Sigmoid colon (tissue), 7 donors: ENCODE data around the gene SHISA2. TPM values are rescaled to one million over a fixed set of nuclear protein-coding genes. Genes with fewer than 3 reads are reported as not detected.
A peak's percentile ranks its signal among the peaks of the same experiment; 100 is the strongest.

Source experiments
- DNase-seq: peaks from one replicate; pipeline ENCODE4 v3.0.0-alpha.2; 2019
- H3K27ac ChIP-seq, 4 donors: fragments of 200-600 bp; sonication (generic); one replicate each; pipeline ENCODE4 v1.5.1; 2016 to 2019; ENCODE audit warnings: mild to moderate bottlenecking in 1 of 4
- H3K27me3 ChIP-seq, 3 donors: fragments of 200-600 bp; sonication (generic); one replicate each; pipeline ENCODE4 v1.5.1; 2019; ENCODE audit warnings: mild to moderate bottlenecking in 1 of 3
- H3K36me3 ChIP-seq, 4 donors: fragments of 200-600 bp; sonication (generic); one replicate each; pipeline ENCODE4 v1.5.1; 2016 to 2019
- H3K4me1 ChIP-seq, 4 donors: fragments of 200-600 bp; sonication (generic); one replicate each; pipeline ENCODE4 v1.5.1; 2017 to 2019
- H3K4me3 ChIP-seq, 4 donors: fragments of 200-600 bp; sonication (generic); one replicate each; pipeline ENCODE4 v1.5.1; 2017 to 2019; ENCODE audit warnings: mild to moderate bottlenecking in 2 of 4, moderate library complexity in 1 of 4
- H3K9me3 ChIP-seq, 4 donors: fragments of 200-600 bp in 3 of 4; sonication (generic) in 3 of 4; one replicate each; pipeline versions ENCODE4 v1.5.1 to v1.6.1; 2013 to 2019
- CTCF ChIP-seq, 4 experiments: fragments of 450-650 bp in 3 of 4; fragments of 200-600 bp in 1 of 4; IDR thresholded peaks; one replicate each; pipeline ENCODE4 v1.5.1; 2016 to 2019; ENCODE audit warnings: antibody characterized with exemption in 4 of 4, mild to moderate bottlenecking in 3 of 4, moderate library complexity in 2 of 4
- EP300 ChIP-seq, 4 donors: sonication (generic); formaldehyde crosslinking; IDR thresholded peaks; one replicate each; pipeline ENCODE4 v1.6.1; 2017; ENCODE audit warnings: antibody characterized with exemption in 4 of 4
- POLR2A ChIP-seq, 2 donors: fragments of 450-650 bp; IDR thresholded peaks; one replicate each; pipeline ENCODE4 v1.6.1; 2016; ENCODE audit warnings: antibody characterized with exemption in 2 of 2, mild to moderate bottlenecking in 2 of 2, moderate library complexity in 2 of 2
- POLR2AphosphoS5 ChIP-seq, 4 donors: sonication (generic); formaldehyde crosslinking; IDR thresholded peaks; one replicate each; pipeline ENCODE4 v1.6.1; 2017; ENCODE audit warnings: antibody characterized with exemption in 4 of 4
- WGBS, 2 donors: extraction: QIAGEN DNeasy Blood & Tissue Kit; methylation state at CpG; one replicate each; pipeline ENCODE4 v1.1.7; 2013; 5-methylcytosine and 5-hydroxymethylcytosine counted together
- intact Hi-C: fragments of 100-400 bp; cut with DNase I; formaldehyde crosslinking; loops from one replicate; pipeline ENCODE4 v1.15.1; 2023
- polyA plus RNA-seq, 3 donors: library from polyadenylated mRNA; stranded (reverse); fragments of 200-250 nt; gene quantifications; one replicate each; pipeline ENCODE4 v1.2.3, GENCODE V29; 2013
- total RNA-seq, 4 donors: library from RNA; depleted of rRNA; stranded (reverse); fragments of >200 nt; gene quantifications; one replicate each; pipeline ENCODE4 v1.1.0, GENCODE V29; 2016
- donor health status: healthy with polysubstance abuse.
- donor health status: Bipolar disorder and iron deficiency.
- donor health status: healthy.

The SHISA2 gene
- total and polyA plus RNA-seq, 7 donors, result 0.14 to 0.36 (median 0.23) TPM; not detected in 3

GRCh38 chr13:26062853-26063444, 11.1 kb upstream of the SHISA2 start:
- Histone ChIP-seq H3K9me3 (no peaks in the 10 kb centered on the region), H3K27me3 (no peaks in the 10 kb centered on the region), H3K27ac (no peak overlapping the region), H3K4me3 (no peak overlapping the region), H3K4me1 (no peaks in the 10 kb centered on the region), H3K36me3 (no peaks in the 10 kb centered on the region)
- peak in 3 of 4 experiments; percentile 27 to 51 (median 35) for TF ChIP-seq CTCF (IDR thresholded peaks at IDR 0.05)
- TF ChIP-seq EP300 (IDR thresholded peaks at IDR 0.05), result no peak
- 33 to 56% methylated on average over 5 of the region's 5 CpGs for WGBS, 2 donors
- DNase-seq, result no peak
- intact Hi-C loops, result loop anchor here (2.0 kb wide), 1 partner anchor 488 kb away; no protein-coding TSS in a partner anchor

- no peaks in the 10 kb centered on the region for H3K9me3 ChIP-seq
- no peak for DNase-seq
- H3K4me1 ChIP-seq, result no peaks in the 10 kb centered on the region
- peaks cover 0 to 7% (median 0%) of the 10 kb centered on the region in 3 donors for H3K27me3 ChIP-seq
- WGBS, 2 donors, result 80 to 81% methylated on average over 6 of the region's 6 CpGs
- H3K4me3 ChIP-seq, result no peak overlapping the region
- TF ChIP-seq POLR2A (IDR thresholded peaks at IDR 0.05), result no peak
- no peak for TF ChIP-seq POLR2AphosphoS5 (IDR thresholded peaks at IDR 0.05)
- TF ChIP-seq CTCF (IDR thresholded peaks at IDR 0.05), result no peak
- TF ChIP-seq EP300 (IDR thresholded peaks at IDR 0.05), result no peak
- H3K36me3 ChIP-seq, result no peaks in the 10 kb centered on the region
- intact Hi-C loops, result loop anchor here (2.0 kb wide), 1 partner anchor 487 kb away; no protein-coding TSS in a partner anchor
- no peak overlapping the region for H3K27ac ChIP-seq
Observed at GRCh38 chr13:26061947-26062346, 10.1 kb upstream of the SHISA2 start.

GRCh38 chr13:26061256-26061655, 9.4 kb upstream of the SHISA2 start:
- Histone ChIP-seq H3K36me3 (no peaks in the 10 kb centered on the region), H3K4me3 (no peak overlapping the region), H3K4me1 (no peaks in the 10 kb centered on the region), H3K9me3 (no peaks in the 10 kb centered on the region), H3K27me3 (peaks cover 0 to 7% (median 0%) of the 10 kb centered on the region in 3 donors), H3K27ac (no peak overlapping the region)
- WGBS, 2 donors, result 46 to 71% methylated on average over 5 of the region's 5 CpGs
- TF ChIP-seq CTCF (IDR thresholded peaks at IDR 0.05), result no peak
- TF ChIP-seq POLR2A (IDR thresholded peaks at IDR 0.05), result no peak
- no peak for TF ChIP-seq POLR2AphosphoS5 (IDR thresholded peaks at IDR 0.05)
- TF ChIP-seq EP300 (IDR thresholded peaks at IDR 0.05), result no peak
- intact Hi-C loops, result no loop called here
- DNase-seq, result no peak

- WGBS, 2 donors, result 84 to 86% methylated on average over 4 of the region's 4 CpGs
- intact Hi-C loops, result no loop called here
- H3K27me3 ChIP-seq, result peaks cover 0 to 7% (median 0%) of the 10 kb centered on the region in 3 donors
- TF ChIP-seq POLR2AphosphoS5 (IDR thresholded peaks at IDR 0.05) (no peak), CTCF (IDR thresholded peaks at IDR 0.05) (no peak), EP300 (IDR thresholded peaks at IDR 0.05) (no peak), POLR2A (IDR thresholded peaks at IDR 0.05) (no peak)
- no peaks in the 10 kb centered on the region for H3K9me3 ChIP-seq
- DNase-seq, result no peak
- no peak overlapping the region for H3K27ac ChIP-seq
- H3K4me3 ChIP-seq, result no peak overlapping the region
- H3K36me3 ChIP-seq, result no peaks in the 10 kb centered on the region
- H3K4me1 ChIP-seq, result no peaks in the 10 kb centered on the region
Observed at GRCh38 chr13:26060357-26060756, 8.5 kb upstream of the SHISA2 start.

GRCh38 chr13:26058704-26059103, 6.9 kb upstream of the SHISA2 start:
- Histone ChIP-seq H3K9me3 (no peaks in the 10 kb centered on the region), H3K27ac (no peak overlapping the region), H3K4me1 (no peaks in the 10 kb centered on the region), H3K36me3 (no peaks in the 10 kb centered on the region), H3K27me3 (peaks cover 0 to 14% (median 0%) of the 10 kb centered on the region in 3 donors), H3K4me3 (no peak overlapping the region)
- intact Hi-C loops, result no loop called here
- TF ChIP-seq POLR2A (IDR thresholded peaks at IDR 0.05), result no peak
- no peak for TF ChIP-seq CTCF (IDR thresholded peaks at IDR 0.05)
- TF ChIP-seq POLR2AphosphoS5 (IDR thresholded peaks at IDR 0.05), result no peak
- no peak for DNase-seq
- WGBS, 2 donors, result 62 to 68% methylated on average over 6 of the region's 6 CpGs
